ENCODE measurements around the gene MANBA.
"Not testable (repeated sequence)": the region's sequence is repeated elsewhere in the genome, so short reads cannot be mapped to it uniquely, and the experiment has no call there.

The MANBA gene

GRCh38 chr4:102761906-102762305, 1.1 kb upstream of the MANBA start:
- no peak for DNase-seq (ENCODE audit: low spot score)

GRCh38 chr4:102761296-102761701, 531 bp upstream of the MANBA start:
- DNase-seq (ENCODE audit: low spot score): no peak

GRCh38 chr4:102759831-102760644, 730 bp downstream of the MANBA start:
- DNase-seq (ENCODE audit: low spot score): peak; percentile 69

GRCh38 chr4:102758241-102759160, 2.3 kb downstream of the MANBA start:
- no peak for DNase-seq (ENCODE audit: low spot score)

- no peak for DNase-seq (ENCODE audit: low spot score)
Measured at GRCh38 chr4:102757681-102758080, 3.1 kb downstream of the MANBA start.

- no peak for DNase-seq (ENCODE audit: low spot score)
Measured at GRCh38 chr4:102754044-102754443, 6.7 kb downstream of the MANBA start.

GRCh38 chr4:102751941-102752340, 8.8 kb downstream of the MANBA start:
- DNase-seq (ENCODE audit: low spot score): no peak

- not testable (repeated sequence) for DNase-seq (ENCODE audit: low spot score)
Measured at GRCh38 chr4:102743352-102743751, 17.4 kb downstream of the MANBA start.

- DNase-seq (ENCODE audit: low spot score): not testable (repeated sequence)
Measured at GRCh38 chr4:102738802-102739201, 22.0 kb downstream of the MANBA start.

GRCh38 chr4:102736636-102737549, 23.9 kb downstream of the MANBA start:
- DNase-seq (ENCODE audit: low spot score): peak; percentile 13

- DNase-seq (ENCODE audit: low spot score): no peak
Measured at GRCh38 chr4:102735582-102735981, 25.2 kb downstream of the MANBA start.

GRCh38 chr4:102734591-102735385, 26.0 kb downstream of the MANBA start:
- peak; percentile 80 for DNase-seq (ENCODE audit: low spot score)

GRCh38 chr4:102734116-102734515, 26.7 kb downstream of the MANBA start:
- no peak for DNase-seq (ENCODE audit: low spot score)

GRCh38 chr4:102733084-102733483, 27.7 kb downstream of the MANBA start:
- DNase-seq (ENCODE audit: low spot score): no peak

GRCh38 chr4:102732678-102733077, 28.1 kb downstream of the MANBA start:
- no peak for DNase-seq (ENCODE audit: low spot score)

- no peak for DNase-seq (ENCODE audit: low spot score)
Measured at GRCh38 chr4:102730968-102731533, 29.7 kb downstream of the MANBA start.

GRCh38 chr4:102729486-102729885, 31.3 kb downstream of the MANBA start:
- not testable (repeated sequence) for DNase-seq (ENCODE audit: low spot score)

GRCh38 chr4:102726919-102727318, 33.8 kb downstream of the MANBA start:
- DNase-seq (ENCODE audit: low spot score): not testable (repeated sequence)

- no peak for DNase-seq (ENCODE audit: low spot score)
Measured at GRCh38 chr4:102726068-102726467, 34.7 kb downstream of the MANBA start.

GRCh38 chr4:102725229-102725628, 35.5 kb downstream of the MANBA start:
- DNase-seq (ENCODE audit: low spot score): no peak

- DNase-seq (ENCODE audit: low spot score): no peak
Measured at GRCh38 chr4:102723511-102723910, 37.3 kb downstream of the MANBA start.

All from kidney tubule cell (primary cell).